Vagina (tissue), 2 donors: ENCODE data around the gene CELF4.

Experiments
- CTCF ChIP-seq, 3 experiments: fragments of 450-650 bp in 2 of 3; fragments of 200-600 bp in 1 of 3; sonication (generic) in 1 of 3; IDR thresholded peaks; one replicate each; pipeline ENCODE4 v1.5.1; 2017 to 2019; ENCODE audit warnings: antibody characterized with exemption in 3 of 3, mild to moderate bottlenecking in 2 of 3, moderate library complexity in 2 of 3
- POLR2A ChIP-seq, 2 donors: fragments of 450-650 bp; IDR thresholded peaks; one replicate each; pipeline ENCODE4 v1.6.1; 2017; ENCODE audit warnings: antibody characterized with exemption in 2 of 2, mild to moderate bottlenecking in 2 of 2, moderate library complexity in 2 of 2
- POLR2AphosphoS5 ChIP-seq, 2 donors: sonication (generic); formaldehyde crosslinking; IDR thresholded peaks; one replicate each; pipeline ENCODE4 v1.9.0; 2017; ENCODE audit warnings: antibody characterized with exemption in 2 of 2, mild to moderate bottlenecking in 2 of 2, low read depth in 1 of 2; ENCODE audit not compliant: insufficient read depth in 1 of 2

- TF ChIP-seq CTCF (IDR thresholded peaks at IDR 0.05) = no peak
- no peak for TF ChIP-seq POLR2A (IDR thresholded peaks at IDR 0.05)
- no peak for TF ChIP-seq POLR2AphosphoS5 (IDR thresholded peaks at IDR 0.05; ENCODE audit: insufficient read depth in 1 of 2, low read depth in 1 of 2)
These were observed 13.8 kb downstream of the CELF4 start for GRCh38 chr18:37551846-37552245.
